ENCODE results near the gene SENP3.

DNA sequence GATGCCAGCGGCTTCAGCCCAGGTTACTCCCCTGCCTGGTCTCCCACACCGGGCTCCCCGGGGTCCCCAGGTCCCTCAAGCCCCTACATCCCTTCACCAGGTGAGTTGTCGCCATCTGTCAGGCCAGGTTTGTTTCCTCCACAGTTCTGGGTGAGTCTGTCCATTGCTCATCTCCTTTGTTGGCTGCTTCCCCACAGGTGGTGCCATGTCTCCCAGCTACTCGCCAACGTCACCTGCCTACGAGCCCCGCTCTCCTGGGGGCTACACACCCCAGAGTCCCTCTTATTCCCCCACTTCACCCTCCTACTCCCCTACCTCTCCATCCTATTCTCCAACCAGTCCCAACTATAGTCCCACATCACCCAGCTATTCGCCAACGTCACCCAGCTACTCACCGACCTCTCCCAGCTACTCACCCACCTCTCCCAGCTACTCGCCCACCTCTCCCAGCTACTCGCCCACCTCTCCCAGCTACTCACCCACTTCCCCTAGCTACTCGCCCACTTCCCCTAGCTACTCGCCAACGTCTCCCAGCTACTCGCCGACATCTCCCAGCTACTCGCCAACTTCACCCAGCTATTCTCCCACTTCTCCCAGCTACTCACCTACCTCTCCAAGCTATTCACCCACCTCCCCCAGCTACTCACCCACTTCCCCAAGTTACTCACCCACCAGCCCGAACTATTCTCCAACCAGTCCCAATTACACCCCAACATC lies 48.7 kb upstream of the SENP3 start:
- TF ChIP-seq, protein P1, sequence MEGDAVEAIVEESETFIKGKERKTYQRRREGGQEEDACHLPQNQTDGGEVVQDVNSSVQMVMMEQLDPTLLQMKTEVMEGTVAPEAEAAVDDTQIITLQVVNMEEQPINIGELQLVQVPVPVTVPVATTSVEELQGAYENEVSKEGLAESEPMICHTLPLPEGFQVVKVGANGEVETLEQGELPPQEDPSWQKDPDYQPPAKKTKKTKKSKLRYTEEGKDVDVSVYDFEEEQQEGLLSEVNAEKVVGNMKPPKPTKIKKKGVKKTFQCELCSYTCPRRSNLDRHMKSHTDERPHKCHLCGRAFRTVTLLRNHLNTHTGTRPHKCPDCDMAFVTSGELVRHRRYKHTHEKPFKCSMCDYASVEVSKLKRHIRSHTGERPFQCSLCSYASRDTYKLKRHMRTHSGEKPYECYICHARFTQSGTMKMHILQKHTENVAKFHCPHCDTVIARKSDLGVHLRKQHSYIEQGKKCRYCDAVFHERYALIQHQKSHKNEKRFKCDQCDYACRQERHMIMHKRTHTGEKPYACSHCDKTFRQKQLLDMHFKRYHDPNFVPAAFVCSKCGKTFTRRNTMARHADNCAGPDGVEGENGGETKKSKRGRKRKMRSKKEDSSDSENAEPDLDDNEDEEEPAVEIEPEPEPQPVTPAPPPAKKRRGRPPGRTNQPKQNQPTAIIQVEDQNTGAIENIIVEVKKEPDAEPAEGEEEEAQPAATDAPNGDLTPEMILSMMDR (IDR thresholded peaks at IDR 0.05; ENCODE audit: low read depth, low read length, missing input control): no peak
- TF ChIP-seq, protein P2, sequence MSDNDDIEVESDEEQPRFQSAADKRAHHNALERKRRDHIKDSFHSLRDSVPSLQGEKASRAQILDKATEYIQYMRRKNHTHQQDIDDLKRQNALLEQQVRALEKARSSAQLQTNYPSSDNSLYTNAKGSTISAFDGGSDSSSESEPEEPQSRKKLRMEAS (IDR thresholded peaks at IDR 0.05): no peak
- no peak for TF ChIP-seq RAD21 (IDR thresholded peaks at IDR 0.05)
- no peak for TF ChIP-seq FOXA1 (IDR thresholded peaks at IDR 0.05)
- no peak for TF ChIP-seq EGR1 (IDR thresholded peaks at IDR 0.05; ENCODE audit: low read depth in 2 of 2)
- no peak for TF ChIP-seq JUND (IDR thresholded peaks at IDR 0.05)
- TF ChIP-seq, protein P3, sequence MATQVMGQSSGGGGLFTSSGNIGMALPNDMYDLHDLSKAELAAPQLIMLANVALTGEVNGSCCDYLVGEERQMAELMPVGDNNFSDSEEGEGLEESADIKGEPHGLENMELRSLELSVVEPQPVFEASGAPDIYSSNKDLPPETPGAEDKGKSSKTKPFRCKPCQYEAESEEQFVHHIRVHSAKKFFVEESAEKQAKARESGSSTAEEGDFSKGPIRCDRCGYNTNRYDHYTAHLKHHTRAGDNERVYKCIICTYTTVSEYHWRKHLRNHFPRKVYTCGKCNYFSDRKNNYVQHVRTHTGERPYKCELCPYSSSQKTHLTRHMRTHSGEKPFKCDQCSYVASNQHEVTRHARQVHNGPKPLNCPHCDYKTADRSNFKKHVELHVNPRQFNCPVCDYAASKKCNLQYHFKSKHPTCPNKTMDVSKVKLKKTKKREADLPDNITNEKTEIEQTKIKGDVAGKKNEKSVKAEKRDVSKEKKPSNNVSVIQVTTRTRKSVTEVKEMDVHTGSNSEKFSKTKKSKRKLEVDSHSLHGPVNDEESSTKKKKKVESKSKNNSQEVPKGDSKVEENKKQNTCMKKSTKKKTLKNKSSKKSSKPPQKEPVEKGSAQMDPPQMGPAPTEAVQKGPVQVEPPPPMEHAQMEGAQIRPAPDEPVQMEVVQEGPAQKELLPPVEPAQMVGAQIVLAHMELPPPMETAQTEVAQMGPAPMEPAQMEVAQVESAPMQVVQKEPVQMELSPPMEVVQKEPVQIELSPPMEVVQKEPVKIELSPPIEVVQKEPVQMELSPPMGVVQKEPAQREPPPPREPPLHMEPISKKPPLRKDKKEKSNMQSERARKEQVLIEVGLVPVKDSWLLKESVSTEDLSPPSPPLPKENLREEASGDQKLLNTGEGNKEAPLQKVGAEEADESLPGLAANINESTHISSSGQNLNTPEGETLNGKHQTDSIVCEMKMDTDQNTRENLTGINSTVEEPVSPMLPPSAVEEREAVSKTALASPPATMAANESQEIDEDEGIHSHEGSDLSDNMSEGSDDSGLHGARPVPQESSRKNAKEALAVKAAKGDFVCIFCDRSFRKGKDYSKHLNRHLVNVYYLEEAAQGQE (IDR thresholded peaks at IDR 0.05): no peak
- no peak for TF ChIP-seq RXRA (IDR thresholded peaks at IDR 0.05)
- no peak for TF ChIP-seq HNF4G (IDR thresholded peaks at IDR 0.05)

Data from liver (tissue), 3 donors.